ENCODE data around the gene DOCK1.

Gene DOCK1

DNA sequence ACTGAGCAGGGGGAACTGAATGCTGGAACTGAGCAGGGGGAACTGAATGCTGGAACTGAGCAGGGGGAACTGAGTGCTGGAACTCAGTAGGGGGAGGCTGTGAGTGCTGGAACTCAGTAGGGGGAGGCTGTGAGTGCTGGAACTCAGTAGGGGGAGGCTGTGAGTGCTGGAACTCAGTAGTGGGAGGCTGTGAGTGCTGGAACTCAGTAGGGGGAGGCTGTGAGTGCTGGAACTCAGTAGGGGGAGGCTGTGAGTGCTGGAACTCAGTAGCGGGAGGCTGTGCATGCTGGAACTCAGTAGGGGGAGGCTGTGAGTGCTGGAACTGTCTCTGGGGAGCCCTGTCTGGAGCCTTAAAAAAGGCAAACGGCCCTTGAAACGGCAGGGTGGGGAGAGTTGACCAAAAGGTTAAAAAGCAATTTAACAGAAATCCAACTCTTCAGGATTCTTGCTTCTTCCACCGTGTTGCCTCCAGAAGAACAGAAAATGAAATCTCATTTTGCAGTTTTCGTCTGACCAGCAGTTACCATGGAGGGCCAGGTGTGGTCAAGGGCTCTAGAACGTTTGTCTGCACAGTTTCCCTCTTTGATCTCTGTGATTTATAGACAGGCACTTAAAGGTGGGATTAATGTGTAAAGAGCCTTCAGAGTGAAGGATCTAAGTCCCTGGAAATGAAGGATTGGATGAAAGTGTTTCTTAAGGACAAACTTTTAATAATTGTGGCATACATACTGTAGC is 19.1 kb downstream of the DOCK1 start:
- no peaks in the 10 kb centered on the region for H3K9me3 ChIP-seq
- no peak overlapping the region for H3K4me3 ChIP-seq
- in situ Hi-C loops (cut with MboI; ENCODE audit: low sequenced_read_pairs) = no loop called here
- H3K36me3 ChIP-seq (replicated peaks) = no peaks in the 10 kb centered on the region
- no peak for DNase-seq (ENCODE audit: low spot score in 2 of 2)
- H3K27me3 ChIP-seq (ENCODE audit: low read depth) = no peaks in the 10 kb centered on the region
- no peaks in the 10 kb centered on the region for H3K4me1 ChIP-seq

DNA sequence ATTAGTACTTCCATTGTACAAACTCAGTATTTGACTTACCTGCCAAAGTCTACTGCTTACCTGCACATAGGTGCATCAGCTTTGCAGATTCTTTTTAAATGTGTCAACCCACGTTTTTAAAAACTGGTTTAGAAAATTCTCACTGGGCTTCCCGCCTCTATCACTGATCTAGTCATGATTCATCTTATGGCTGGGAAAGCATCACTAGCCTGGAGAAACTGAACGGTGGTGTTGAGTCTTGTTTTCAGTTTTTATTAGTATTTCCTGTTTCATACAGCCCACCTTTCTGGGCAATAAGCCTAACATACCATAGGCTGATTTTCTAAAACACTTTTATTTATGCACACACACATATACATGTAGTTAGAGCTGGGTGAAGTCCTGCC is 19.7 kb downstream of the DOCK1 start:
- Histone ChIP-seq H3K27me3 (ENCODE audit: low read depth) (no peaks in the 10 kb centered on the region), H3K9me3 (no peaks in the 10 kb centered on the region), H3K36me3 (replicated peaks) (no peaks in the 10 kb centered on the region), H3K4me3 (no peak overlapping the region), H3K4me1 (no peaks in the 10 kb centered on the region)
- in situ Hi-C loops (cut with MboI; ENCODE audit: low sequenced_read_pairs) = no loop called here
- DNase-seq (ENCODE audit: low spot score in 2 of 2) = no peak

DNA sequence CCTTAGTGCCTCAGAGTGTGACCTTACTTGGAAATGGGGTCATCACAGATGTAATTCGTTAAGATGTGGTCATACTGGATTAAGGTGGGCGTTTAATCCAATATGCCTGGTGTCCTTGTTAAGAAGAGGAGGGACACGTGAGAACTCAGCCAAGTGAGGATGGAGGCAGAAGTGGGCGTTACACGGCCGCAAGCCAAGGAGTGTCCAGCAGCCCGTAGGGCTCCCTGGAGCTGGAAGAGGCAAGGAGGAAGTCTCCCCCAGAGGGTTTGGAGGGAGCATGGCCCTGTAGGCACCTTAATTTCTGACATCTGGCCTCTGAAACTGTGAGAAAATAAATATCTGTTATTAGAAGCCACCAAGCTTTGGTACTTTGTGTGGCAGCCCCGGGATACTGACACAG is 21.3 kb downstream of the DOCK1 start:
- no peak overlapping the region for H3K4me3 ChIP-seq
- no peaks in the 10 kb centered on the region for H3K4me1 ChIP-seq
- in situ Hi-C loops (cut with MboI; ENCODE audit: low sequenced_read_pairs) = no loop called here
- no peaks in the 10 kb centered on the region for H3K9me3 ChIP-seq
- no peaks in the 10 kb centered on the region for H3K36me3 ChIP-seq (replicated peaks)
- no peak for DNase-seq (ENCODE audit: low spot score in 2 of 2)
- H3K27me3 ChIP-seq (ENCODE audit: low read depth) = no peaks in the 10 kb centered on the region

DNA sequence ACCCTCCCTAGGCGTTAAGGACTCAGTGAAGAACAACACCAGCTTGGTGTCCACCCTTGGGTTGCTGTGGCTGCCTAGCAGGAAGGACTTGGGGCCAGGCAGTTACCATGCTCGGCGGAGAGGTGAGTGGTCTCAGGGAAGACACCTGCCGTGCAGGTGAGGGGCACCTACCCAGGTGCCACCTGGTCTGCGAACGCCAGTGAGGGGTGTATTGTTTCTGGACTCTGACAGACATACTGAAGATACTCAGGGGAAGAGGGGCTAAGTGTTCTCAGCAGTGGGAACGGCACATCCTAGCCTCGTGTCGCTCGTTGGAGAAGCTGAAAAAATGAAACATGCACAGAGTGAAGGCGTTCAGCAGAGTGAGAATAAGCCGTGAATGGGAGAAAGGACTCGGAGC is 22.6 kb downstream of the DOCK1 start:
- no peak overlapping the region for H3K4me3 ChIP-seq
- in situ Hi-C loops (cut with MboI; ENCODE audit: low sequenced_read_pairs) = no loop called here
- no peaks in the 10 kb centered on the region for H3K36me3 ChIP-seq (replicated peaks)
- no peaks in the 10 kb centered on the region for H3K9me3 ChIP-seq
- no peak for DNase-seq (ENCODE audit: low spot score in 2 of 2)
- no peaks in the 10 kb centered on the region for H3K27me3 ChIP-seq (ENCODE audit: low read depth)
- no peaks in the 10 kb centered on the region for H3K4me1 ChIP-seq

DNA sequence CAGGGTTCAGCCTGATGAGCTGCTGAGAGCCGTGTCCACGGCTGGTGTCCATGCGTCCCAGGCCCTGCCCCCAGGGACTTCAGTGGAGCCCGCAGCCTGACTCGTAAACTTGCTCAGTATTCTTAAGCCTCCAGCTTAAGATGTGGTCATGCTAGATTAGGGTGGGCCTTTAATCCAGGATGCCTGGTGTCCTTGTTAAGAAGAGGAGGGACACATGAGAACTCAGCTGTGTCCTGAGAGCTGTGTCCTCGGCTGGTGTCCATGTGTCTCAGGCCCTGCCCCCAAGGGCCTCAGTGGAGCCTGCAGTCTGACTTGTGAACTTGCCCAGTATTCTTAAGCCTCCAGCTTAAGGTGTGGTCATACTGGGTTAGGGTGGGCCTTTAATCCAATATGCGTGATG is 23.0 kb downstream of the DOCK1 start:
- in situ Hi-C loops (cut with MboI; ENCODE audit: low sequenced_read_pairs) = no loop called here
- Histone ChIP-seq H3K27me3 (ENCODE audit: low read depth) (no peaks in the 10 kb centered on the region), H3K9me3 (no peaks in the 10 kb centered on the region), H3K4me1 (no peaks in the 10 kb centered on the region), H3K36me3 (replicated peaks) (no peaks in the 10 kb centered on the region), H3K4me3 (no peak overlapping the region)
- DNase-seq (ENCODE audit: low spot score in 2 of 2) = no peak

DNA sequence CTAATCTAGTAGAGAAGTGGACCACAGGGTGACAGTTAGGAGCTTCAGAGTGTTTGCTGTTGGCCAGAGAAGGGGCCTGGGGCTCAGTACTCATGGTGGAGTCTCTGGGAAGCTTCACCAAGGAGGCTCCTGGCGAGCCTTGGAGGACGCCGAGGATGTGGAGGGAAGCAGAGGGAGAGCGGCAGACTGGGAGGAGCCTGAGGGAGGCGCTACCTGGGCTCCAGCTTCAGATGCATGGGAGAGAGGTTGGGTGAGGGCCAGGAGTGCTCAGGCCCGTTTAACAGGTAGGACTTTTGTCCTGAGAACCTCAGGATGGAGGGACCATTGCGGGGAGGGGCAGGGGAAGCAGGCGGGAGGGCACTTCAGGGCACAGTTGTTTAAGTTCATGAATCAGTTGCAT is 24.2 kb downstream of the DOCK1 start:
- in situ Hi-C loops (cut with MboI; ENCODE audit: low sequenced_read_pairs) = no loop called here
- H3K4me1 ChIP-seq = no peaks in the 10 kb centered on the region; the same call in 1 of the 2 replicates
- no peaks in the 10 kb centered on the region for H3K9me3 ChIP-seq
- H3K4me3 ChIP-seq = no peak overlapping the region
- DNase-seq (ENCODE audit: low spot score in 2 of 2) = no peak
- H3K27me3 ChIP-seq (ENCODE audit: low read depth) = no peaks in the 10 kb centered on the region
- no peaks in the 10 kb centered on the region for H3K36me3 ChIP-seq (replicated peaks)

DNA sequence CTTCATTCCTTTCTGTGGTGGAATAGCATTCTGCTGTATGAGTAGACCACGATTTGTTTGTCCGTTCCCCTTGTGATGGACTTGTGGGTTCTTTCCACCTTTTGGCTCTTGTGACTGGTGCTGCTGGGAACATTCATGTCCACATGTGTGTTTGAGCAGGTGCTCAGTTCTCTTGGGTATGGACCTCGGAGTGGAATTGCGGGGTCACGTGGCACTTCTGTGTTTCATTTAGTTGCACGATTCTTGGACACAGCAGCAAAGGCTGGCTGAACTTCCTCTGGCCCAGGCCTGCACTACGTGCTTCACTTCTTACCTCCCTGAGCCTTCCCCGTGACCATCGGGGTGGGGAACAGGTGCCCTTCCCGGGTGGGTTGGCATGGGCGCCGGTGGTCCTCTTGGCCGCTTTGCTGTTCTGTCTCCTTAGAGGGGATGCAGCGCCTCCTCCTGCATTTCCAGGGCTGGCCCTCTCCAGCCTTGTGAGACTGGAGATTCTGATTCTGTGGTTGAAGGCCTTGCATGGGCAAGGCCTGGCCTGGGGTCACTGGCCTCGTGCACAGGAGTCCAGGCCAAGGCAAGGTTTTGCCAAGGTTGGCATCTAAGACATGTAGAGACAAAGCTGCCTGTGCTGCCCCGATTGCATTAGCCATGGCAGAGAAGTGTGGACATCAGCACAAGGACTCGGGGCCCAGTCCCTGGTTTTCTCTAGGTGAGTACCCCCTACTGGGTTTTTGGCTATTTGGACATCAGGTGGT is 25.1 kb downstream of the DOCK1 start:
- H3K4me3 ChIP-seq = no peak overlapping the region

DNA sequence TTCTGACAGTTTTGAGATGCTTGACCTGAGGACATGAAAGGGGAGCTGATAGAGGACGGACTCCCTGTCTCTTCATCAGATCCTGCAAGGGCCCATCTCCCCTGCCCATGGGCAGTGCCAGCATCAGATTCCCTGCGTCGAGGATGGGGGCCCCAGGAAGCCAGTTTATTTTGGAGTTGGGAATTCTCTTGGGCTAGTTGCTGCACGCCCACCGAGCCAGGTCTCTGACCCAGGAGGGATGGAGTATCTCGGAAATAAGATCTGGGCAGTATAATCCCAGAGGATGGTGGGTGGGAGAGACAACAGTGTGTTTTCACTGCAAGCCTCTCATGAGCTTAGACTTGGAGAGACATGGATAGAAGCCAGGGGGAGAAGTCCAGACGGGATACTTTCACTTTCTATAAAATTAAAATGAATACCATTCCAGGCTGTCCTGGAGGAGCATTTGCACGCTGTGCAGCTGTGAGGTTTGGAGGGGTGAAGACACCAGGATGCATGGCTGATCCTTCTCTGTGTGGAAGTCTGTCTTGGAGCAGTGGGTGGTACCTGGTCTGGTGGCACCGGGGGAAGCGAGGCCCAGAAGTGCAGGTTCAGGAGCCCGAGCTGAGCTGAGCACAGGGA is 25.8 kb downstream of the DOCK1 start:
- DNase-seq (ENCODE audit: low spot score in 2 of 2) = no peak
- in situ Hi-C loops (cut with MboI; ENCODE audit: low sequenced_read_pairs) = no loop called here
- no peak overlapping the region for H3K4me3 ChIP-seq

More for the DNA sequence above, 25.1 kb downstream of the DOCK1 start:
- no peaks in the 10 kb centered on the region for H3K36me3 ChIP-seq (replicated peaks)
- no peaks in the 10 kb centered on the region for H3K9me3 ChIP-seq
- H3K27me3 ChIP-seq (ENCODE audit: low read depth) = no peaks in the 10 kb centered on the region
- H3K4me1 ChIP-seq = no peaks in the 10 kb centered on the region; the same call in 1 of the 2 replicates
- in situ Hi-C loops (cut with MboI; ENCODE audit: low sequenced_read_pairs) = no loop called here
- no peak for DNase-seq (ENCODE audit: low spot score in 2 of 2)

DNA sequence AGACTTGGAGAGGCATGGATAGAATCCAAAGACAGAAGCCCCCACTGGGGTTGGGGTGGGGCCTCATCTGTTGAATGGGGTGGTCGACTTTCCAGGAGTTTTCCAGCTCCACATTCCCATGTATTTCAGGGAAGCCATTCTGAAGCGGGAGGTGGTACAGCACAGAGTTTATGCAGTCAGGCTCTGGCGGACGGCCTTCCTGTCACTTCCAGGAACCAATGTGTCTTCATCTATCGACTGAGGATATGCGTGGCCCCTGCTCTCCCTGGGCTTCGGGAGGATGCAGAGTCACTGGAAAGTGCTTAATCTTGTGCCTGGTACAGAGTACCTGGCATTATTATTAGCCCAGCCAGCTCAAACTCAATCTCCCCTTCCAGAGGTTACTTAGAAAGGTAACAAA is 26.3 kb downstream of the DOCK1 start:
- H3K36me3 ChIP-seq (replicated peaks) = no peaks in the 10 kb centered on the region
- H3K4me3 ChIP-seq = no peak overlapping the region
- no peaks in the 10 kb centered on the region for H3K27me3 ChIP-seq (ENCODE audit: low read depth)
- no peaks in the 10 kb centered on the region; the same call in 1 of the 2 replicates for H3K4me1 ChIP-seq
- DNase-seq (ENCODE audit: low spot score in 2 of 2) = no peak
- H3K9me3 ChIP-seq = no peaks in the 10 kb centered on the region
- in situ Hi-C loops (cut with MboI; ENCODE audit: low sequenced_read_pairs) = no loop called here

More for the DNA sequence above, 25.8 kb downstream of the DOCK1 start:
- Histone ChIP-seq H3K9me3 (no peaks in the 10 kb centered on the region), H3K27me3 (ENCODE audit: low read depth) (no peaks in the 10 kb centered on the region), H3K4me1 (no peaks in the 10 kb centered on the region; the same call in 1 of the 2 replicates), H3K36me3 (replicated peaks) (no peaks in the 10 kb centered on the region)

DNA sequence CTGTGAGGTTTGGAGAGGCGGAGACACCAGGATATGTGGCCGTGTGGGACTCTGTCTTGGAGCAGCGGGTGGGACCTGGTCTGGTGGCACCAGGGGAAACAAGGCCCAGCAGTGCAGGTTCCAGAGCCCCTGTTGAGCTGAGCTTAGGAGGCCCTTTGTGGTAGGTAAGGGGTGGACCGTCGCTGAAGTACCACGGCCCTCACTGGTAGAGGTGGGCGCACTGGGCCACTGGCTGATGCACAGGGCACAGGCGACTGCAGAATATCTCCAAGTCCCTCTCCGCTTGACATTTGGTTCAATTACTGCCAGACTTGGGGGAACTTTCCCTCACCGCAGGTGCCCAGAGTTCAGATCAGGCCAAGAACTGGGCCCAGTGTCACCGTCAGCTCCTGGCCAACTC is 27.3 kb downstream of the DOCK1 start:
- in situ Hi-C loops (cut with MboI; ENCODE audit: low sequenced_read_pairs) = no loop called here
- Histone ChIP-seq H3K4me3 (no peak overlapping the region), H3K4me1 (no peaks in the 10 kb centered on the region; the same call in 1 of the 2 replicates), H3K27me3 (ENCODE audit: low read depth) (no peaks in the 10 kb centered on the region), H3K9me3 (no peaks in the 10 kb centered on the region), H3K36me3 (replicated peaks) (no peaks in the 10 kb centered on the region)
- DNase-seq (ENCODE audit: low spot score in 2 of 2) = no peak

DNA sequence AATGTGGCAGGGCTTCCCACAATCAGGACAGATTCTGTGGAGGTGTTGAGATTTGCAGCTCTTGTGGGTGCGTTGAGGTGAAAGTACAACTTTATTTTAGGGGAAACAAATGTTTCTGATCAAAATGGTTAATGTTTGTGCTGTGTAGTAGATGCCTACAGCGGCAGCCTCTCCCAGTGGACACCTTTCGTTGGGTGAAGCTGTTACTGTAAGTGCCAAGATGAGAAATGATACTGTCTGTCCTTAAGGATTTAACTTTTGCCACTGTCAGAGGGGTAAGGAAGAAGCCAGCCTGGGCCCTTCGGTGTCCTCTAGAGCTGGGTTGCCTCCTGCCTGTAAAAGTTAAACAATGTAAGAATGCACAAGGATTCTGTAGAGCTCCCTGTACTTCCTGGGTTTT is 27.9 kb downstream of the DOCK1 start:
- DNase-seq (ENCODE audit: low spot score in 2 of 2) = no peak
- no peaks in the 10 kb centered on the region for H3K27me3 ChIP-seq (ENCODE audit: low read depth)
- H3K4me3 ChIP-seq = no peak overlapping the region
- in situ Hi-C loops (cut with MboI; ENCODE audit: low sequenced_read_pairs) = no loop called here
- no peaks in the 10 kb centered on the region for H3K36me3 ChIP-seq (replicated peaks)
- no peaks in the 10 kb centered on the region; the same call in 1 of the 2 replicates for H3K4me1 ChIP-seq
- H3K9me3 ChIP-seq = no peaks in the 10 kb centered on the region

DNA sequence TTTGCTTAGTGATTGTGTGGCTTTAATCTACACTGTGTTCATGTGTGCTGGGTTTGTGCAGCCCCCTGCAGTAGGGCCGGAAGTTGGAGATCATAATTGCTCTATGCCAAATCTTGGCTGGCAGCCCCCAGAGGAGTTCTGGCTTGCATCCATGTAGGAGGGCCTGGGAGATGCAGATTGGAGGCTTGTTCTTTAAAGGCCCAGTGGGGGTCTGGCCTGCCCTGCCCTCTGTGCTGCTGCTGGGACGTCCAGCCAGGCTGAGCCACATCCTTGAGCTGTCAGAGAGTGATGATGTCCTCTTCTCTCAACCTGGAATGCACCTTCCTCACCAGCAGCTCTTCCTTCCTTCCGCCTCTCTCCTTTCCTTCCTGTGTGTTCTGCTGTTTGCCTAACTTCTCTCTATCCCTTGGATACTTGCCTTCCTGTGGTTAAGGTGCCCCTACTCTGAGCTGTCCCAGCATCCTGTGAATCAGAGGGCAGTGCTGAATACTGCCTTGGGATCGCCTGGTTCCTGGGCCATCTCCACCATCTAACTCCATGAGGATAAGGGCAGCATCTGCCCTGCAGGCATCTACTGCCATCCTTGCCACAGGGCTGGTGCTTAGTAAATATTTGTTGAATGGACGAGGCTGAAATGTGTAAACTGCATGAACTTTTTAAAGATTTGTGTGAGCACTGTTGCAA is 30.2 kb downstream of the DOCK1 start:
- in situ Hi-C loops (cut with MboI; ENCODE audit: low sequenced_read_pairs) = no loop called here
- no peak for DNase-seq (ENCODE audit: low spot score in 2 of 2)
- Histone ChIP-seq H3K36me3 (replicated peaks) (no peaks in the 10 kb centered on the region), H3K9me3 (no peaks in the 10 kb centered on the region), H3K4me1 (no peaks in the 10 kb centered on the region; the same call in 1 of the 2 replicates), H3K4me3 (no peak overlapping the region), H3K27me3 (ENCODE audit: low read depth) (no peaks in the 10 kb centered on the region)

DNA sequence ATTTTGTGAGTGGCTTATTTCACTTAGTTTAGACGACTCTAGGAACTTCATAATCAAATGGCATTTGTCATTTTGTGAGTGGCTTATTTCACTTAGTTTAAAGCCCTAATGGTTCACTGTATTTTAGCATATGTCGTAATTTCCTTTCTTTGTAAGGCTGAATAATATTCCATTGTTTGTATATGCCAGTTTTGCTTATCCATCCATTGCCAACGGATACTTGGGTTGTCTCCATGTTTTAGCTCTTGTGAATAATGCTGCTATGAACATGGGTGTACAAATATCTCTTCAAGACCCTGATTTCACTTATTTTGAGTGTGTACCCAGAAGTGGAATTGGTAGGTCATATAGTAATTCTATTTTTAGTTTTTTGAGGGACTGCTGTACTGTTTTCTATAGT is 31.8 kb downstream of the DOCK1 start:
- no peak for DNase-seq (ENCODE audit: low spot score in 2 of 2)
- Histone ChIP-seq H3K4me1 (no peaks in the 10 kb centered on the region; the same call in 1 of the 2 replicates), H3K36me3 (replicated peaks) (no peaks in the 10 kb centered on the region), H3K27me3 (ENCODE audit: low read depth) (no peaks in the 10 kb centered on the region), H3K4me3 (no peak overlapping the region), H3K9me3 (no peaks in the 10 kb centered on the region; the same call in 1 of the 2 replicates)
- in situ Hi-C loops (cut with MboI; ENCODE audit: low sequenced_read_pairs) = no loop called here

Measured in HAP-1 (cell line).